Ishikawa (cell line): ENCODE data around the gene ARHGEF39.

Source experiments
- CEBPB ChIP-seq: IDR thresholded peaks from 2 replicates; pipeline ENCODE4 v1.6.1; 2012
- CREB1 ChIP-seq: IDR thresholded peaks from 2 replicates; pipeline ENCODE4 v1.6.1; 2012; ENCODE audit warnings: low read depth
- EGR1 ChIP-seq: IDR thresholded peaks from 2 replicates; pipeline ENCODE4 v1.6.1; 2012
- EP300 ChIP-seq: IDR thresholded peaks from 2 replicates; pipeline ENCODE4 v1.6.1; 2012; ENCODE audit warnings: borderline replicate concordance
- FOXM1 ChIP-seq: IDR thresholded peaks from 2 replicates; pipeline ENCODE4 v1.6.1; 2012; ENCODE audit warnings: low read depth, borderline replicate concordance
- NFIC ChIP-seq: IDR thresholded peaks from 2 replicates; pipeline ENCODE4 v1.6.1; 2012
- RAD21 ChIP-seq: IDR thresholded peaks from 2 replicates; pipeline ENCODE4 v1.6.1; 2012; ENCODE audit warnings: low read depth
- TAF1 ChIP-seq: IDR thresholded peaks from 2 replicates; pipeline ENCODE4 v1.6.1; 2012; ENCODE audit warnings: low read depth, mild to moderate bottlenecking
- TCF12 ChIP-seq: IDR thresholded peaks from 2 replicates; pipeline ENCODE4 v1.6.1; 2012; ENCODE audit warnings: low read depth
- TEAD4 ChIP-seq: IDR thresholded peaks from 2 replicates; pipeline ENCODE4 v1.6.1; 2012
- YY1 ChIP-seq: IDR thresholded peaks from 2 replicates; pipeline ENCODE4 v1.6.1; 2012; ENCODE audit warnings: low read depth
- ZBTB7A ChIP-seq: IDR thresholded peaks from 2 replicates; pipeline ENCODE4 v1.6.1; 2012; ENCODE audit warnings: low read depth
- TF ChIP-seq, protein P1 (sequence below): IDR thresholded peaks from 2 replicates; pipeline ENCODE4 v1.6.1; 2012; ENCODE audit warnings: low read depth, mild to moderate bottlenecking
- TF ChIP-seq, protein P2 (sequence below): IDR thresholded peaks from 2 replicates; pipeline ENCODE4 v1.6.1; 2012
- TF ChIP-seq, protein P3 (sequence below): IDR thresholded peaks from 2 replicates; pipeline ENCODE4 v1.6.1; 2012

The ARHGEF39 gene

DNA sequence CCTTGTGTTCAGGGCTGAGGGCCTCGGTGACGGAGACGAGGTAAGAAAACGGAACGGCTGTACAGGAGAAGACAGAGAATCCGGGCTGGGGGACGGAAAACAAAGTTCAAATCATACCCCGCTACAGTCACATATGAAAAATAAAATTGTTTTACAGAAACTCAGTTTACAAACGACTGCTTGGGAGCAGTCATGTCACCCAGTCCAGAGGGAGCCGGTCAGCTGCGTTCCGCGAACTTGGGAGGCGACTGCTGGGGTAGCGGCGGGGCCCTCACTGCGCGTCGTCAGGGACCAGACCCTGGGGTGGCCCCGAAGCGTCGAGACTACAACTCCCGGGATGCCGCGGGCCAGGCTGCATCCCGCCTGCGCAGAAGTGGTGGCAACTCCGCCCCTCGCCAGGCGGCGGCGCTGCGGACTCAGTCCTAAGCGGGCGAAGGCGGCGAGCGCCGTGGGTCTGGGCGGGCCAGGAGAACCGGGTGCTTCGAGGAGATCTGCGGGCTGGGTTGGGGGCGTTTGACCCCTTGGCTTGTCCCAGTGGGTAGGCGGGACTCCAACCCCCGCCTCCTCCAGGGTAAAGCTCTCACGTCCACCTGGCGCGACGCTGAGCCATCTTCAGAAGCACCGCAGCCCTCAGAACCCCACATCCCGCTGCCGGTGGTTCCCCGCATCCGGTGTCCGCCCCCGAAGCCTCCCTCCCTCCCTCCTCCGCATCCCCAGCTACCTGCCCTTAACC is 18.3 kb downstream of the ARHGEF39 start:
- TF ChIP-seq TCF12 = no peak; the same call in 1 of the 2 replicates
- TF ChIP-seq EP300 = no peak; the same call in none of the 2 replicates
- TF ChIP-seq, protein P1, sequence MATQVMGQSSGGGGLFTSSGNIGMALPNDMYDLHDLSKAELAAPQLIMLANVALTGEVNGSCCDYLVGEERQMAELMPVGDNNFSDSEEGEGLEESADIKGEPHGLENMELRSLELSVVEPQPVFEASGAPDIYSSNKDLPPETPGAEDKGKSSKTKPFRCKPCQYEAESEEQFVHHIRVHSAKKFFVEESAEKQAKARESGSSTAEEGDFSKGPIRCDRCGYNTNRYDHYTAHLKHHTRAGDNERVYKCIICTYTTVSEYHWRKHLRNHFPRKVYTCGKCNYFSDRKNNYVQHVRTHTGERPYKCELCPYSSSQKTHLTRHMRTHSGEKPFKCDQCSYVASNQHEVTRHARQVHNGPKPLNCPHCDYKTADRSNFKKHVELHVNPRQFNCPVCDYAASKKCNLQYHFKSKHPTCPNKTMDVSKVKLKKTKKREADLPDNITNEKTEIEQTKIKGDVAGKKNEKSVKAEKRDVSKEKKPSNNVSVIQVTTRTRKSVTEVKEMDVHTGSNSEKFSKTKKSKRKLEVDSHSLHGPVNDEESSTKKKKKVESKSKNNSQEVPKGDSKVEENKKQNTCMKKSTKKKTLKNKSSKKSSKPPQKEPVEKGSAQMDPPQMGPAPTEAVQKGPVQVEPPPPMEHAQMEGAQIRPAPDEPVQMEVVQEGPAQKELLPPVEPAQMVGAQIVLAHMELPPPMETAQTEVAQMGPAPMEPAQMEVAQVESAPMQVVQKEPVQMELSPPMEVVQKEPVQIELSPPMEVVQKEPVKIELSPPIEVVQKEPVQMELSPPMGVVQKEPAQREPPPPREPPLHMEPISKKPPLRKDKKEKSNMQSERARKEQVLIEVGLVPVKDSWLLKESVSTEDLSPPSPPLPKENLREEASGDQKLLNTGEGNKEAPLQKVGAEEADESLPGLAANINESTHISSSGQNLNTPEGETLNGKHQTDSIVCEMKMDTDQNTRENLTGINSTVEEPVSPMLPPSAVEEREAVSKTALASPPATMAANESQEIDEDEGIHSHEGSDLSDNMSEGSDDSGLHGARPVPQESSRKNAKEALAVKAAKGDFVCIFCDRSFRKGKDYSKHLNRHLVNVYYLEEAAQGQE = no peak
- no peak for TF ChIP-seq NFIC
- TF ChIP-seq, protein P2, sequence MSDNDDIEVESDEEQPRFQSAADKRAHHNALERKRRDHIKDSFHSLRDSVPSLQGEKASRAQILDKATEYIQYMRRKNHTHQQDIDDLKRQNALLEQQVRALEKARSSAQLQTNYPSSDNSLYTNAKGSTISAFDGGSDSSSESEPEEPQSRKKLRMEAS = peak; percentile 69; the same call in 1 of the 2 replicates
- peak; percentile 15; the same call in 1 of the 2 replicates for TF ChIP-seq EGR1
- TF ChIP-seq YY1 = peak; percentile 42
- peak; percentile 16 for TF ChIP-seq ZBTB7A
- TF ChIP-seq TEAD4 = no peak
- TF ChIP-seq RAD21 = peak; percentile 87
- no peak for TF ChIP-seq FOXM1
- peak; percentile 49 for TF ChIP-seq TAF1
- no peak for TF ChIP-seq CEBPB
- TF ChIP-seq CREB1 = no peak
- TF ChIP-seq, protein P3, sequence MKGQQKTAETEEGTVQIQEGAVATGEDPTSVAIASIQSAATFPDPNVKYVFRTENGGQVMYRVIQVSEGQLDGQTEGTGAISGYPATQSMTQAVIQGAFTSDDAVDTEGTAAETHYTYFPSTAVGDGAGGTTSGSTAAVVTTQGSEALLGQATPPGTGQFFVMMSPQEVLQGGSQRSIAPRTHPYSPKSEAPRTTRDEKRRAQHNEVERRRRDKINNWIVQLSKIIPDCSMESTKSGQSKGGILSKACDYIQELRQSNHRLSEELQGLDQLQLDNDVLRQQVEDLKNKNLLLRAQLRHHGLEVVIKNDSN = no peak

DNA sequence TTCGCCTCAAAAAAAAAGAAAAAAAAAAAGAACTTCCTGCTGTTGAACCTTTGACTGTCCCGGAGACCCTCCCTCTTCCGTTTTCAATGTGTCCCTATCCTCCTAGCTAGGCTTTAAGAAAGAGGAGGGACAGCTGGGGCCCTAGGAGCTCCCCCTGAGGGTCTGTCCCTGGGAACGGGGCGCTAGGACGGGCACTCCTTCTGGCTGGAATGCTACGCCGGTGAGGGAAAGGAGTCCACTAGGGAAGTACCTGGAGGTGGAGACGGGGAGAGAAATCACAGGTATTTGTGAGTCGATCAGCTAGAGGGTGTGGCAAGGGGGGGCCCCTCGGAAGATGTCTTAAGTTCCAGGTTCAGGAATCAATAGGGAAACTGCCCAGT is 18.9 kb downstream of the ARHGEF39 start:
- 0 out of 2 replicates have a peak, but pooled peaks have one; percentile 24 for TF ChIP-seq YY1
- no peak for TF ChIP-seq CREB1
- TF ChIP-seq NFIC = 0 out of 2 replicates have a peak, but pooled peaks have one; percentile 9
- TF ChIP-seq TAF1 = peak; percentile 9; the same call in 1 of the 2 replicates
- peak; percentile 77 for TF ChIP-seq TEAD4
- TF ChIP-seq EGR1 = no peak
- TF ChIP-seq TCF12 = peak; percentile 17; the same call in 1 of the 2 replicates
- TF ChIP-seq, protein P2 = no peak
- TF ChIP-seq, protein P1 = no peak
- peak; percentile 62 for TF ChIP-seq ZBTB7A
- TF ChIP-seq, protein P3 = no peak
- TF ChIP-seq RAD21 = no peak

DNA sequence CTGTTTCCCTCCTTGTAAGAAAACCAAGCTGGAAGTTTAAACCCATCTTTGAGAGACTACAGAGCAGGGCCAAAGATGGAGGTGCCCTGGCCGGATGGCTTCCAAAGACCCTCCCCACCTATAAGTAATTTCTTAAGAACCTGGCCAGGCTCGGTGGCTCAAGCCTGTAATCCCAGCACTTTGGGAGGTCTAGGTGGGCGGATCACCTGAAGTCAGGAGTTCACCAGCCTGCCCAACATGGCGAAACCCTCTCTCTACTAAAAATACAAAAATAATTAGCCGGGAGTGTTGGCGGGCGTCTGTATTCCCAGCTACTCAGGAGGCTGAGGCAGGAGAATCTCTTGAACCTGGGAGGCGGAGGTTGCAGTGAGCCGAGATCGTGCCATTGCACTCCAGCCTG is 19.3 kb downstream of the ARHGEF39 start:
- TF ChIP-seq EGR1 = peak; percentile 19; the same call in 1 of the 2 replicates

DNA sequence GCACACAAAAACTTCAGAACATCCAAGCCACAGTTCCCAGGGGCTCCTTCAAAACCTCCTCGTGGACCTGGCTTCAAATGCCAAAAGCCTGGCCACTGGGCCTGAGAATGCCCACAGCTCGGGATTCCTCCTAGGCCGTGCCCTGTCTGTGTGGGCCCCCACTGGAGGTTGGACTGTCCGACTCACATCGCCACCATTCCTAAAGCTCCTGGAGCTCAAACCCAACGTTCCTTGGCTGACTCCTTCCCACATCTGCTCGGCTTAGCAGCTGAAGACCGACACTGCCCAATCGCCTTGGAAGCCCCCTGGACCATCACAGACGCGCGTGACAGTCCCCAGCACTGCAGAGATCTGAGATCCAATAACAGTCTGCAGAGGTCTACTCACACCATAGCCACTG is 21.9 kb downstream of the ARHGEF39 start:
- TF ChIP-seq, protein P3 = no peak
- no peak for TF ChIP-seq FOXM1

DNA sequence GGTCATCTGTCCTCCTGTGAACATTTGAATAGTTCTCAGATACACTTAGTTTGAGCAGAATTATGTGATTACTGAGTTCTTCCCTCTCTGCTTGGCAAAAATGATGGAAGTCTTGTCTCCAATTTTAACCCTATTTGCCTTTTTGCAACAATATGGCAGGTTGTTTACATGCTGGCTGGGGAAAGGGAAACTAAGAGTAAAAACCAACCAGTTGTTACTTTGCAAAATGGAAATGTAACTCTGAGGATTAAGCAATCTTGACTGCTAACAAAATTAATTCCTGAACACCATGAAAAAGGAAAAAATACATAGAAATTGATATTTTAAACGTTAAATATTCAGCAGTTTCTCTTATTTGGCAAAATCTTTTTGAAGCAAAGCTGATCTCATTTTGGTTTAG is 25.4 kb downstream of the ARHGEF39 start:
- TF ChIP-seq, protein P2 = no peak
- TF ChIP-seq, protein P3 = no peak
- TF ChIP-seq TEAD4 = no peak
- TF ChIP-seq CEBPB = no peak
- TF ChIP-seq TAF1 = no peak
- no peak for TF ChIP-seq FOXM1
- no peak for TF ChIP-seq RAD21
- TF ChIP-seq TCF12 = no peak
- TF ChIP-seq, protein P1 = no peak
- TF ChIP-seq CREB1 = no peak
- no peak for TF ChIP-seq NFIC
